GM12878 (cell line): ENCODE measurements around the gene POC5. TPM values are rescaled to one million over a fixed set of nuclear protein-coding genes. Genes with fewer than 3 reads are reported as not detected.

Experiments used
- CBX5 ChIP-seq: sonication (generic); IDR thresholded peaks from 2 replicates; pipeline ENCODE4 v1.6.1; 2016; ENCODE audit warnings: low read depth, moderate library complexity, mild to moderate bottlenecking, inconsistent platforms
- CEBPB ChIP-seq, 2 experiments: fragments of 150-350 bp in 1 of 2; IDR thresholded peaks; 2 replicates each; pipeline ENCODE4 v1.6.1; 2012 to 2014; ENCODE audit warnings: low read depth in 2 of 2, low read length in 2 of 2, borderline replicate concordance in 1 of 2, inconsistent platforms in 1 of 2
- ESRRA ChIP-seq: IDR thresholded peaks from 2 replicates; pipeline ENCODE4 v1.6.1; 2012; ENCODE audit warnings: mild to moderate bottlenecking, low read length, improper control_type of control experiment
- FOS ChIP-seq: IDR thresholded peaks from 3 replicates; pipeline ENCODE4 v1.6.1; 2011; ENCODE audit warnings: borderline replicate concordance; ENCODE audit not compliant: insufficient read length; ENCODE audit errors: extremely low read depth
- GABPA ChIP-seq: IDR thresholded peaks from 2 replicates; pipeline ENCODE4 v1.6.1; 2014; ENCODE audit warnings: antibody characterized with exemption, low read depth, mild to moderate bottlenecking, inconsistent platforms
- HDGF ChIP-seq: fragments of 450-650 bp; IDR thresholded peaks from 2 replicates; pipeline ENCODE4 v1.6.1; 2016; ENCODE audit warnings: antibody characterized with exemption
- IKZF1 ChIP-seq: fragments of 450-650 bp; conservative IDR thresholded peaks from 2 replicates; pipeline ENCODE4 v1.6.1; 2017; ENCODE audit warnings: antibody characterized with exemption, mild to moderate bottlenecking
- IRF4 ChIP-seq: IDR thresholded peaks from 2 replicates; pipeline ENCODE4 v1.6.1; 2011; ENCODE audit warnings: low read depth, low read length
- KAT2A ChIP-seq: conservative IDR thresholded peaks from 2 replicates; pipeline ENCODE4 v1.6.1; 2011; ENCODE audit warnings: low read depth, low read length; ENCODE audit not compliant: control insufficient read depth
- KDM1A ChIP-seq: fragments of 200-600 bp; sonication (generic); IDR thresholded peaks from 2 replicates; pipeline ENCODE4 v1.6.1; 2016; ENCODE audit warnings: borderline replicate concordance
- KLF5 ChIP-seq: fragments of 450-650 bp; IDR thresholded peaks from 2 replicates; pipeline ENCODE4 v1.6.1; 2014; ENCODE audit warnings: mild to moderate bottlenecking; ENCODE audit not compliant: partially characterized antibody
- LARP7 ChIP-seq: fragments of 450-650 bp; IDR thresholded peaks from 2 replicates; pipeline ENCODE4 v1.6.1; 2017; ENCODE audit warnings: mild to moderate bottlenecking
- MEF2B ChIP-seq: fragments of 450-650 bp; IDR thresholded peaks from 2 replicates; pipeline ENCODE4 v1.6.1; 2018; ENCODE audit warnings: mild to moderate bottlenecking, moderate library complexity; ENCODE audit not compliant: partially characterized antibody, poor library complexity, severe bottlenecking
- MTA2 ChIP-seq: fragments of 450-650 bp; IDR thresholded peaks from 2 replicates; pipeline ENCODE4 v1.6.1; 2016; ENCODE audit warnings: low read depth, mild to moderate bottlenecking, moderate library complexity
- NFXL1 ChIP-seq: fragments of 450-650 bp; IDR thresholded peaks from 2 replicates; pipeline ENCODE4 v1.6.1; 2017; ENCODE audit warnings: antibody characterized with exemption, mild to moderate bottlenecking, borderline replicate concordance
- NR2C1 ChIP-seq: fragments of 450-650 bp; IDR thresholded peaks from 2 replicates; pipeline ENCODE4 v1.6.1; 2017; ENCODE audit warnings: antibody characterized with exemption, mild to moderate bottlenecking, moderate library complexity
- NRF1 ChIP-seq: conservative IDR thresholded peaks from 2 replicates; pipeline ENCODE4 v1.6.1; 2011; ENCODE audit warnings: mild to moderate bottlenecking, low read depth, low read length, improper control_type of control experiment
- RB1 ChIP-seq: fragments of 450-650 bp; formaldehyde crosslinking; IDR thresholded peaks from 2 replicates; pipeline ENCODE4 v1.6.1; 2017; ENCODE audit warnings: mild to moderate bottlenecking, borderline replicate concordance
- RBBP5 ChIP-seq: fragments of 200-600 bp; sonication (generic); conservative IDR thresholded peaks from 2 replicates; pipeline ENCODE4 v1.6.1; 2016
- SMARCA5 ChIP-seq: fragments of 450-650 bp; IDR thresholded peaks from 2 replicates; pipeline ENCODE4 v1.6.1; 2017; ENCODE audit warnings: mild to moderate bottlenecking
- SPI1 ChIP-seq: IDR thresholded peaks from 2 replicates; pipeline ENCODE4 v1.6.1; 2011; ENCODE audit warnings: low read depth, mild to moderate bottlenecking, low read length, moderate library complexity, borderline replicate concordance; ENCODE audit not compliant: insufficient read depth
- SREBF1 ChIP-seq: IDR thresholded peaks from 2 replicates; pipeline ENCODE4 v1.6.1; 2012; ENCODE audit warnings: mild to moderate bottlenecking, low read length
- TARDBP ChIP-seq: IDR thresholded peaks from 2 replicates; pipeline ENCODE4 v1.6.1; 2016; ENCODE audit warnings: borderline replicate concordance
- TCF3 ChIP-seq: IDR thresholded peaks from 2 replicates; pipeline ENCODE4 v1.6.1; 2012; ENCODE audit warnings: low read depth, mild to moderate bottlenecking, low read length, borderline replicate concordance; ENCODE audit not compliant: insufficient read depth
- TCF7 ChIP-seq: IDR thresholded peaks from 2 replicates; pipeline ENCODE4 v1.6.1; 2014; ENCODE audit warnings: antibody characterized with exemption, borderline replicate concordance
- WRNIP1 ChIP-seq: IDR thresholded peaks from 2 replicates; pipeline ENCODE4 v1.6.1; 2011; ENCODE audit warnings: low read depth, low read length, improper control_type of control experiment, borderline replicate concordance
- YY1 ChIP-seq: IDR thresholded peaks from 2 replicates; pipeline ENCODE4 v1.6.1; 2011; ENCODE audit warnings: low read depth, mild to moderate bottlenecking, low read length
- ZNF207 ChIP-seq: fragments of 450-650 bp; IDR thresholded peaks from 2 replicates; pipeline ENCODE4 v1.6.1; 2014; ENCODE audit warnings: antibody characterized with exemption, mild to moderate bottlenecking, borderline replicate concordance
- ZNF384 ChIP-seq: IDR thresholded peaks from 2 replicates; pipeline ENCODE4 v1.6.1; 2012; ENCODE audit warnings: low read depth, mild to moderate bottlenecking, low read length, improper control_type of control experiment, borderline replicate concordance
- ZNF622 ChIP-seq: fragments of 450-650 bp; IDR thresholded peaks from 2 replicates; pipeline ENCODE4 v1.6.1; 2017; ENCODE audit warnings: mild to moderate bottlenecking, inconsistent platforms
- ZSCAN29 ChIP-seq: fragments of 450-650 bp; IDR thresholded peaks from 2 replicates; pipeline ENCODE4 v1.6.1; 2017; ENCODE audit warnings: mild to moderate bottlenecking, moderate library complexity
- polyA plus RNA-seq, 11 experiments: library from polyadenylated mRNA; depleted of rRNA in 4 of 11; unstranded in 6 of 11; stranded (reverse) in 5 of 11; fragments of >200 nt; fragmentation: Nextera tagmentation in 4 of 11; fragmentation: Illumina TruSeq in 1 of 11; extraction: Ambion mirVana in 4 of 11; extraction: Trizol in 1 of 11; gene quantifications; 1 replicate in 1 of 11; 2 replicates in 10 of 11; pipeline versions ENCODE4 v1.2.1 to v1.2.3, GENCODE V29; 2011 to 2016; ENCODE audit warnings: inconsistent platforms in 2 of 11, missing spikeins in 2 of 11, low read depth in 1 of 11
- total RNA-seq, 4 experiments: library from RNA; depleted of rRNA in 3 of 4; stranded (reverse); fragments of >200 nt in 3 of 4; fragmentation: Illumina TruSeq in 1 of 4; extraction: Trizol in 1 of 4; gene quantifications; 2 replicates each; pipeline versions ENCODE4 v1.2.1 to v1.2.3, GENCODE V29; 2013 to 2021
- TF ChIP-seq, protein P1 (sequence below): fragments of 450-650 bp; formaldehyde crosslinking; IDR thresholded peaks from 2 replicates; pipeline ENCODE4 v1.5.0; 2022; ENCODE audit warnings: mild to moderate bottlenecking, missing genetic modification characterization

Gene POC5
- total and polyA plus RNA-seq, 10 of the 15 experiments (the other 5 are each of a cell fraction or from before 2014, with no cell fraction given): 13.1 to 25.6 (median 21.8) TPM

DNA sequence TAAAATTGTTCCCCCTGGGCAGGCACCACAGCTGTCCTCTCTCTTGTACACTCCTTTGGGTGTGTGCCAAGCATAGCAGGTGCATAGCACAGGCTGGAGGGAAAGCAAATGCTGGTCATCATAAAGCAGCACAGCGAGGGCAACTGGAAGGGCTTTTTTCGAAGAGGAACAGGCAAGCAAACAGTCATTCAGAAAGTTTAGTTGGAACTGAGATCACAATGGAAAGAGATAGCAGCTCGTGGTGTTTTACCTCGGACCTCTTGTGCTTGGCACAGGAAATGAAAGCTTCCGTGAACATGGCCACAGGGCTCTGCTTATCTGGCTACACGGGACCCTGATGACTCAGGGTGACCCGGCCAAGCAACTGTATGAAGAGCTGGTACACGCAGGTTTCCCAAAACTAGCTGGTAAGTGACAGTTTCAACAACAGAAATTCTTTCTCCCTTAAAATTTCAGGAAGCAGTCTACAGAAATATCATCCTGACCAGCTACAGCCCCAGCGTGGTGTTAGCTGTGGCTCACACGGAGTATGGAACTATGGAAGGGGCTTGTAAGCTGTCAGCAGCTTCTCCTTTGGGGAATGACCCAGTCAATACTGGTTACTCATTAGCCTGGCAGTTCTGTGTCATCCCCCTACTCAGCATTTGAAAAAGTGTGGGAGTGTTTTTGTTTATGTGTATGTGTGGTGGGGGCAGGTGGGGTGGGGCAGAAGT is 48.1 kb downstream of the POC5 start (continued):
- TF ChIP-seq IKZF1 (peak; percentile 66), YY1 (peak; percentile 90), LARP7 (peak; percentile 36; the same call in 1 of the 2 replicates), ESRRA (no peak), SPI1 (peak; percentile 38; the same call in 1 of the 2 replicates), IRF4 (peak; percentile 84), ZNF384 (no peak), MTA2 (peak; percentile 41; the same call in 1 of the 2 replicates), ZNF622 (no peak), NRF1 (no peak), SREBF1 (no peak), CBX5 (peak; percentile 65; the same call in 1 of the 2 replicates), TCF3 (0 out of 2 replicates have a peak, but pooled peaks have one; percentile 65), MEF2B (no peak), SMARCA5 (peak; percentile 79), FOS (no peak), NFXL1 (no peak), GABPA (peak; percentile 76), RB1 (no peak), TARDBP (no peak), KAT2A (no peak), KLF5 (peak; percentile 27), RBBP5 (no peak), CEBPB (IDR thresholded peaks at IDR 0.05; ENCODE audit: borderline replicate concordance in 1 of 2, low read depth in 2 of 2, low read length in 2 of 2) (no peak), ZNF207 (no peak), ZSCAN29 (no peak), HDGF (no peak), NR2C1 (no peak), TCF7 (peak; percentile 41; the same call in 1 of the 2 replicates), WRNIP1 (no peak), KDM1A (no peak)
- TF ChIP-seq, protein P1, sequence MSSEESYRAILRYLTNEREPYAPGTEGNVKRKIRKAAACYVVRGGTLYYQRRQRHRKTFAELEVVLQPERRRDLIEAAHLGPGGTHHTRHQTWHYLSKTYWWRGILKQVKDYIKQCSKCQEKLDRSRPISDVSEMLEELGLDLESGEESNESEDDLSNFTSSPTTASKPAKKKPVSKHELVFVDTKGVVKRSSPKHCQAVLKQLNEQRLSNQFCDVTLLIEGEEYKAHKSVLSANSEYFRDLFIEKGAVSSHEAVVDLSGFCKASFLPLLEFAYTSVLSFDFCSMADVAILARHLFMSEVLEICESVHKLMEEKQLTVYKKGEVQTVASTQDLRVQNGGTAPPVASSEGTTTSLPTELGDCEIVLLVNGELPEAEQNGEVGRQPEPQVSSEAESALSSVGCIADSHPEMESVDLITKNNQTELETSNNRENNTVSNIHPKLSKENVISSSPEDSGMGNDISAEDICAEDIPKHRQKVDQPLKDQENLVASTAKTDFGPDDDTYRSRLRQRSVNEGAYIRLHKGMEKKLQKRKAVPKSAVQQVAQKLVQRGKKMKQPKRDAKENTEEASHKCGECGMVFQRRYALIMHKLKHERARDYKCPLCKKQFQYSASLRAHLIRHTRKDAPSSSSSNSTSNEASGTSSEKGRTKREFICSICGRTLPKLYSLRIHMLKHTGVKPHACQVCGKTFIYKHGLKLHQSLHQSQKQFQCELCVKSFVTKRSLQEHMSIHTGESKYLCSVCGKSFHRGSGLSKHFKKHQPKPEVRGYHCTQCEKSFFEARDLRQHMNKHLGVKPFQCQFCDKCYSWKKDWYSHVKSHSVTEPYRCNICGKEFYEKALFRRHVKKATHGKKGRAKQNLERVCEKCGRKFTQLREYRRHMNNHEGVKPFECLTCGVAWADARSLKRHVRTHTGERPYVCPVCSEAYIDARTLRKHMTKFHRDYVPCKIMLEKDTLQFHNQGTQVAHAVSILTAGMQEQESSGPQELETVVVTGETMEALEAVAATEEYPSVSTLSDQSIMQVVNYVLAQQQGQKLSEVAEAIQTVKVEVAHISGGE: no peak; the same call in 1 of the 2 replicates
